Measurements from ENCODE around the gene SERP2.

Gene SERP2

GRCh38 chr13:44383945-44384344 lies 10.3 kb downstream of the SERP2 start:
- Histone ChIP-seq H3K4me3 (replicated peaks; ENCODE audit: low read depth, low read length) (no peak overlapping the region), H3K36me3 (ENCODE audit: control insufficient read depth, insufficient read depth, low read length) (no peaks in the 10 kb centered on the region), H3K27me3 (replicated peaks; ENCODE audit: control insufficient read depth, insufficient read depth, low read length) (no peaks in the 10 kb centered on the region)
- no peak for DNase-seq (ENCODE audit: extremely low read depth, insufficient read length)
- no peak for TF ChIP-seq CTCF (IDR thresholded peaks at IDR 0.05; ENCODE audit: insufficient read depth, low read length, poor library complexity, severe bottlenecking)

- no peaks in the 10 kb centered on the region for H3K27me3 ChIP-seq (replicated peaks; ENCODE audit: control insufficient read depth, insufficient read depth, low read length)
- TF ChIP-seq CTCF (IDR thresholded peaks at IDR 0.05; ENCODE audit: insufficient read depth, low read length, poor library complexity, severe bottlenecking) = no peak
- no peak for DNase-seq (ENCODE audit: extremely low read depth, insufficient read length)
- no peaks in the 10 kb centered on the region for H3K36me3 ChIP-seq (ENCODE audit: control insufficient read depth, insufficient read depth, low read length)
- no peak overlapping the region for H3K4me3 ChIP-seq (replicated peaks; ENCODE audit: low read depth, low read length)
Observed at GRCh38 chr13:44384778-44385177, 11.2 kb downstream of the SERP2 start.

GRCh38 chr13:44385401-44385800 lies 11.8 kb downstream of the SERP2 start:
- TF ChIP-seq CTCF (IDR thresholded peaks at IDR 0.05; ENCODE audit: insufficient read depth, low read length, poor library complexity, severe bottlenecking) = no peak
- no peaks in the 10 kb centered on the region for H3K36me3 ChIP-seq (ENCODE audit: control insufficient read depth, insufficient read depth, low read length)

GRCh38 chr13:44385847-44386246 lies 12.2 kb downstream of the SERP2 start:
- Histone ChIP-seq H3K27me3 (replicated peaks; ENCODE audit: control insufficient read depth, insufficient read depth, low read length) (no peaks in the 10 kb centered on the region; the same call in 1 of the 2 replicates), H3K36me3 (ENCODE audit: control insufficient read depth, insufficient read depth, low read length) (no peaks in the 10 kb centered on the region), H3K4me3 (replicated peaks; ENCODE audit: low read depth, low read length) (no peak overlapping the region)
- TF ChIP-seq CTCF (IDR thresholded peaks at IDR 0.05; ENCODE audit: insufficient read depth, low read length, poor library complexity, severe bottlenecking) = no peak
- DNase-seq (ENCODE audit: extremely low read depth, insufficient read length) = no peak

More at GRCh38 chr13:44385401-44385800, 11.8 kb downstream of the SERP2 start:
- no peak overlapping the region for H3K4me3 ChIP-seq (replicated peaks; ENCODE audit: low read depth, low read length)
- DNase-seq (ENCODE audit: extremely low read depth, insufficient read length) = no peak
- H3K27me3 ChIP-seq (replicated peaks; ENCODE audit: control insufficient read depth, insufficient read depth, low read length) = no peaks in the 10 kb centered on the region; the same call in 1 of the 2 replicates

- no peaks in the 10 kb centered on the region; the same call in 1 of the 2 replicates for H3K27me3 ChIP-seq (replicated peaks; ENCODE audit: control insufficient read depth, insufficient read depth, low read length)
- TF ChIP-seq CTCF (IDR thresholded peaks at IDR 0.05; ENCODE audit: insufficient read depth, low read length, poor library complexity, severe bottlenecking) = no peak
- no peaks in the 10 kb centered on the region for H3K36me3 ChIP-seq (ENCODE audit: control insufficient read depth, insufficient read depth, low read length)
- no peak for DNase-seq (ENCODE audit: extremely low read depth, insufficient read length)
- H3K4me3 ChIP-seq (replicated peaks; ENCODE audit: low read depth, low read length) = no peak overlapping the region
Observed at GRCh38 chr13:44386913-44387556, 13.4 kb downstream of the SERP2 start.
